NCI-H146 (cell line): Measurements from ENCODE around the gene SLC52A3.
"Not testable (repeated sequence)": the region's sequence is repeated elsewhere in the genome, so short reads cannot be mapped to it uniquely, and the experiment has no call there.

Experiments used
- DNase-seq: peaks from one replicate; lab custom pipeline; 2025; lab: John Stamatoyannopoulos, UW

The SLC52A3 gene

GRCh38 chr20:728256-728944, 39.9 kb downstream of the SLC52A3 start:
- peak; percentile 70 for DNase-seq

GRCh38 chr20:726160-726559, 42.1 kb downstream of the SLC52A3 start:
- DNase-seq, result no peak

GRCh38 chr20:725491-725890, 42.8 kb downstream of the SLC52A3 start:
- no peak for DNase-seq

GRCh38 chr20:724797-725196, 43.5 kb downstream of the SLC52A3 start:
- not testable (repeated sequence) for DNase-seq

GRCh38 chr20:723756-724155, 44.5 kb downstream of the SLC52A3 start:
- peak; percentile 13 for DNase-seq

- no peak for DNase-seq
Observed at GRCh38 chr20:722822-723644, 45.3 kb downstream of the SLC52A3 start.

- no peak for DNase-seq
Observed at GRCh38 chr20:721876-722275, 46.4 kb downstream of the SLC52A3 start.

- no peak for DNase-seq
Observed at GRCh38 chr20:719816-720215, 48.5 kb downstream of the SLC52A3 start.

GRCh38 chr20:719068-719467, 49.2 kb downstream of the SLC52A3 start:
- no peak for DNase-seq

GRCh38 chr20:717832-718231, 50.5 kb downstream of the SLC52A3 start:
- DNase-seq, result no peak

- no peak for DNase-seq
Observed at GRCh38 chr20:717271-717670, 51.0 kb downstream of the SLC52A3 start.

- DNase-seq, result no peak
Observed at GRCh38 chr20:714453-714852, 53.8 kb downstream of the SLC52A3 start.

GRCh38 chr20:711576-711975, 56.7 kb downstream of the SLC52A3 start:
- no peak for DNase-seq

- DNase-seq, result no peak
Observed at GRCh38 chr20:710780-711450, 57.4 kb downstream of the SLC52A3 start.
